GM10266 (cell line): Measurements from ENCODE around the gene DCTN4.
"Not testable (repeated sequence)": the region's sequence is repeated elsewhere in the genome, so short reads cannot be mapped to it uniquely, and the experiment has no call there.

Experiments used
- DNase-seq: peaks from one replicate; pipeline ENCODE4 v3.0.0; 2012; ENCODE audit errors: extremely low spot score
- TF ChIP-seq, protein P1 (sequence below): IDR thresholded peaks from 2 replicates; pipeline ENCODE4 v1.5.1; 2012; ENCODE audit warnings: mild to moderate bottlenecking, low read depth; ENCODE audit not compliant: control insufficient read depth, insufficient read depth; ENCODE audit errors: missing control alignments

The DCTN4 gene

GRCh38 chr5:150753463-150753862, 5.4 kb downstream of the DCTN4 start:
- TF ChIP-seq, protein P1, sequence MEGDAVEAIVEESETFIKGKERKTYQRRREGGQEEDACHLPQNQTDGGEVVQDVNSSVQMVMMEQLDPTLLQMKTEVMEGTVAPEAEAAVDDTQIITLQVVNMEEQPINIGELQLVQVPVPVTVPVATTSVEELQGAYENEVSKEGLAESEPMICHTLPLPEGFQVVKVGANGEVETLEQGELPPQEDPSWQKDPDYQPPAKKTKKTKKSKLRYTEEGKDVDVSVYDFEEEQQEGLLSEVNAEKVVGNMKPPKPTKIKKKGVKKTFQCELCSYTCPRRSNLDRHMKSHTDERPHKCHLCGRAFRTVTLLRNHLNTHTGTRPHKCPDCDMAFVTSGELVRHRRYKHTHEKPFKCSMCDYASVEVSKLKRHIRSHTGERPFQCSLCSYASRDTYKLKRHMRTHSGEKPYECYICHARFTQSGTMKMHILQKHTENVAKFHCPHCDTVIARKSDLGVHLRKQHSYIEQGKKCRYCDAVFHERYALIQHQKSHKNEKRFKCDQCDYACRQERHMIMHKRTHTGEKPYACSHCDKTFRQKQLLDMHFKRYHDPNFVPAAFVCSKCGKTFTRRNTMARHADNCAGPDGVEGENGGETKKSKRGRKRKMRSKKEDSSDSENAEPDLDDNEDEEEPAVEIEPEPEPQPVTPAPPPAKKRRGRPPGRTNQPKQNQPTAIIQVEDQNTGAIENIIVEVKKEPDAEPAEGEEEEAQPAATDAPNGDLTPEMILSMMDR, result no peak

GRCh38 chr5:150751096-150751891, 7.5 kb downstream of the DCTN4 start:
- DNase-seq, result no peak
- TF ChIP-seq, protein P1, result no peak

More at GRCh38 chr5:150753463-150753862, 5.4 kb downstream of the DCTN4 start:
- no peak for DNase-seq

- TF ChIP-seq, protein P1, result no peak
- no peak for DNase-seq
Measured at GRCh38 chr5:150750469-150750868, 8.3 kb downstream of the DCTN4 start.

- not testable (repeated sequence) for DNase-seq
Measured at GRCh38 chr5:150743142-150743488, 15.7 kb downstream of the DCTN4 start.

- DNase-seq, result not testable (repeated sequence)
Measured at GRCh38 chr5:150742455-150743141, 16.2 kb downstream of the DCTN4 start.

GRCh38 chr5:150740992-150741391, 17.8 kb downstream of the DCTN4 start:
- DNase-seq, result no peak
- TF ChIP-seq, protein P1, result no peak

DNA sequence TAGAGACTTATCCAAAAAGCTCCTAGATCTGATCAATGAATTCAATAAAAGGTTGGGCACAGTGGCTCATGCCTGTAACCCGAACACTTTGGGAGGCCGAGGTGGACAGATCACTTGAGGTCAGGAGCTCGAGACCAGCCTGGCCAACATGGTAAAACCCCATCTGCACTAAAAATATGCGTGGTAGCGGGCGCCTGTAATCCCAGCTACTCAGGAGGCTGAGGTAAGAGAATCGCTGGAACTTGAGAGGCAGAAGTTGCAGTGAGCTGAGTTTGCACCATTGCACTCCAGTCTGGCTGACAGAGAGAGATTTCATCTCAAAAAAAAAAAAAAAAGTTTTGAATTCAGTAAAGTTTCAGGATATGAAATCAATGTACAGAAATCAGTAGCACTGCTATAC, 20.0 kb downstream of the DCTN4 start:
- TF ChIP-seq, protein P1, result no peak
- no peak for DNase-seq

- peak; percentile 27 for DNase-seq
Measured at GRCh38 chr5:150734579-150735384, 24.0 kb downstream of the DCTN4 start.

More at GRCh38 chr5:150734579-150735384, 24.0 kb downstream of the DCTN4 start:
- TF ChIP-seq, protein P1, result peak; percentile 26
